DMS 273 (cell line): ENCODE results near the gene TMEM140.
"Not testable (repeated sequence)": the region's sequence is repeated elsewhere in the genome, so short reads cannot be mapped to it uniquely, and the experiment has no call there.

ENCODE experiments used
- DNase-seq: peaks from one replicate; lab custom pipeline; 2025; ENCODE audit not compliant: unreplicated experiment; lab: John Stamatoyannopoulos, UW

TMEM140 gene

GRCh38 chr7:135147899-135148721 is at the start of gene TMEM140:
Gene TMEM140 (plus strand): TSS chr7:135148072. CDS start chr7:135164442, 16,370 bp downstream.
- no peak for DNase-seq

GRCh38 chr7:135098391-135098790 is 49.5 kb upstream of the TMEM140 start:
- no peak for DNase-seq

GRCh38 chr7:135100856-135101255 is 47.0 kb upstream of the TMEM140 start:
- DNase-seq, result no peak

- DNase-seq, result no peak
These were observed 45.5 kb upstream of the TMEM140 start for GRCh38 chr7:135102372-135102771.

- DNase-seq, result no peak
These were observed 38.3 kb upstream of the TMEM140 start for GRCh38 chr7:135109562-135109961.

GRCh38 chr7:135109976-135110375 is 37.9 kb upstream of the TMEM140 start:
- DNase-seq, result no peak

- DNase-seq, result no peak
These were observed 36.5 kb upstream of the TMEM140 start for GRCh38 chr7:135111379-135111778.

- no peak for DNase-seq
These were observed 33.2 kb upstream of the TMEM140 start for GRCh38 chr7:135114622-135115021.

- DNase-seq, result no peak
These were observed 30.8 kb upstream of the TMEM140 start for GRCh38 chr7:135117096-135117495.

- no peak for DNase-seq
These were observed 26.0 kb upstream of the TMEM140 start for GRCh38 chr7:135121868-135122267.

- not testable (repeated sequence) for DNase-seq
These were observed 23.2 kb upstream of the TMEM140 start for GRCh38 chr7:135124631-135125030.

GRCh38 chr7:135128931-135129330 is 18.9 kb upstream of the TMEM140 start:
- DNase-seq, result no peak

GRCh38 chr7:135129579-135129978 is 18.3 kb upstream of the TMEM140 start:
- DNase-seq, result peak; percentile 23

- no peak for DNase-seq
These were observed 3.8 kb upstream of the TMEM140 start for GRCh38 chr7:135143885-135144668.

- DNase-seq, result no peak
These were observed 452 bp upstream of the TMEM140 start for GRCh38 chr7:135147341-135147898.

GRCh38 chr7:135150072-135150782 is 2.4 kb downstream of the TMEM140 start:
- no peak for DNase-seq

GRCh38 chr7:135151132-135151531 is 3.3 kb downstream of the TMEM140 start:
- DNase-seq, result no peak

GRCh38 chr7:135151533-135151932 is 3.7 kb downstream of the TMEM140 start:
- no peak for DNase-seq

- no peak for DNase-seq
These were observed 4.6 kb downstream of the TMEM140 start for GRCh38 chr7:135152442-135152841.

- DNase-seq, result no peak
These were observed 6.9 kb downstream of the TMEM140 start for GRCh38 chr7:135154734-135155133.

- no peak for DNase-seq
These were observed 8.4 kb downstream of the TMEM140 start for GRCh38 chr7:135156290-135156689.
